Glutamatergic neuron (in vitro differentiated cells): ENCODE measurements around the gene LIN7A. TPM values are rescaled to one million over a fixed set of nuclear protein-coding genes. Genes with fewer than 3 reads are reported as not detected.

Experiments
- DNase-seq: peaks from one replicate; pipeline ENCODE4 v3.0.0; 2022
- H3K27ac Mint-ChIP-seq: one replicate; pipeline ENCODE4 v1.8.0; 2020; ENCODE audit warnings: mild to moderate bottlenecking, mixed read lengths, inconsistent platforms; ENCODE audit not compliant: unreplicated experiment
- H3K27me3 Mint-ChIP-seq: one replicate; pipeline ENCODE4 v1.8.0; 2020; ENCODE audit warnings: mild to moderate bottlenecking, moderate library complexity, mixed read lengths, inconsistent platforms; ENCODE audit not compliant: unreplicated experiment
- H3K36me3 Mint-ChIP-seq: one replicate; pipeline ENCODE4 v1.8.0; 2020; ENCODE audit warnings: mild to moderate bottlenecking, mixed read lengths, inconsistent platforms; ENCODE audit not compliant: unreplicated experiment
- H3K4me1 Mint-ChIP-seq: one replicate; pipeline ENCODE4 v1.8.0; 2020; ENCODE audit warnings: mild to moderate bottlenecking, low read depth, mixed read lengths, inconsistent platforms; ENCODE audit not compliant: unreplicated experiment
- H3K4me3 Mint-ChIP-seq: one replicate; pipeline ENCODE4 v1.8.0; 2020; ENCODE audit warnings: mild to moderate bottlenecking, mixed read lengths, inconsistent platforms; ENCODE audit not compliant: unreplicated experiment
- H3K9me3 Mint-ChIP-seq: one replicate; pipeline ENCODE4 v1.8.0; 2020; ENCODE audit warnings: mild to moderate bottlenecking, moderate library complexity, mixed read lengths, inconsistent platforms; ENCODE audit not compliant: unreplicated experiment
- CTCF ChIP-seq: fragments of 200-600 bp; sonication (generic); IDR thresholded peaks from one replicate; pipeline ENCODE4 v1.5.0; 2021; ENCODE audit not compliant: partially characterized antibody, unreplicated experiment
- total RNA-seq: library from RNA; stranded (reverse); fragmentation: NEBNext Ultra II Directional; extraction: Animal tissue kit (Norgen Biotek cat#: 25700); gene quantifications from one replicate; pipeline ENCODE4 v1.2.1, GENCODE V29; 2021; ENCODE audit not compliant: unreplicated experiment

LIN7A gene
- total RNA-seq, 1 donor from 2014 or later: 41.9 TPM

GRCh38 chr12:80837342-80837978 is 100.3 kb downstream of the LIN7A start:
- H3K9me3 Mint-ChIP-seq: no peaks in the 10 kb centered on the region
- TF ChIP-seq CTCF: peak; percentile 66
- no peaks in the 10 kb centered on the region for H3K27me3 Mint-ChIP-seq
- no peaks in the 10 kb centered on the region for H3K36me3 Mint-ChIP-seq
- H3K4me1 Mint-ChIP-seq: peaks cover 21% of the 10 kb centered on the region
- peak; percentile 28 for DNase-seq
- no peak overlapping the region for H3K27ac Mint-ChIP-seq
- H3K4me3 Mint-ChIP-seq: no peak overlapping the region

GRCh38 chr12:80834724-80835123 is 103.0 kb downstream of the LIN7A start:
- no peak for TF ChIP-seq CTCF
- Mint-ChIP-seq H3K4me1 (peaks cover 13% of the 10 kb centered on the region), H3K36me3 (no peaks in the 10 kb centered on the region), H3K27ac (no peak overlapping the region), H3K27me3 (no peaks in the 10 kb centered on the region), H3K4me3 (no peak overlapping the region), H3K9me3 (no peaks in the 10 kb centered on the region)
- DNase-seq: no peak

- H3K4me1 Mint-ChIP-seq: no peaks in the 10 kb centered on the region
- DNase-seq: no peak
- H3K4me3 Mint-ChIP-seq: no peak overlapping the region
- H3K27ac Mint-ChIP-seq: no peak overlapping the region
- TF ChIP-seq CTCF: no peak
- peaks cover 2% of the 10 kb centered on the region for H3K27me3 Mint-ChIP-seq
- no peaks in the 10 kb centered on the region for H3K9me3 Mint-ChIP-seq
- H3K36me3 Mint-ChIP-seq: no peaks in the 10 kb centered on the region
Observed at GRCh38 chr12:80830533-80831088, 107.1 kb downstream of the LIN7A start.

- H3K36me3 Mint-ChIP-seq: no peaks in the 10 kb centered on the region
- TF ChIP-seq CTCF: no peak
- no peaks in the 10 kb centered on the region for H3K4me1 Mint-ChIP-seq
- no peak overlapping the region for H3K4me3 Mint-ChIP-seq
- no peaks in the 10 kb centered on the region for H3K9me3 Mint-ChIP-seq
- H3K27me3 Mint-ChIP-seq: peaks cover 2% of the 10 kb centered on the region
- no peak for DNase-seq
- H3K27ac Mint-ChIP-seq: no peak overlapping the region
Observed at GRCh38 chr12:80829767-80830166, 108.0 kb downstream of the LIN7A start.

- H3K36me3 Mint-ChIP-seq: no peaks in the 10 kb centered on the region
- no peak overlapping the region for H3K4me3 Mint-ChIP-seq
- DNase-seq: no peak
- no peak overlapping the region for H3K27ac Mint-ChIP-seq
- no peak for TF ChIP-seq CTCF
- peaks cover 11% of the 10 kb centered on the region for H3K4me1 Mint-ChIP-seq
- no peaks in the 10 kb centered on the region for H3K9me3 Mint-ChIP-seq
- H3K27me3 Mint-ChIP-seq: peaks cover 4% of the 10 kb centered on the region
Observed at GRCh38 chr12:80825506-80825905, 112.2 kb downstream of the LIN7A start.
